Mesenchymal stem cell (in vitro differentiated cells and primary cell): ENCODE results near the gene SCIN.

Source experiments
- DNase-seq: peaks from one replicate; pipeline ENCODE4 v3.0.0-alpha.2; 2013
- H2AFZ ChIP-seq: one replicate; pipeline ENCODE4 v1.6.1; 2013; ENCODE audit warnings: low read depth, mild to moderate bottlenecking, control low read depth, inconsistent platforms, low read length, moderate library complexity
- H2AK5ac ChIP-seq: 2 replicates; pipeline ENCODE4 v1.6.1; 2013; ENCODE audit warnings: low read length, moderate library complexity, mild to moderate bottlenecking, inconsistent platforms; ENCODE audit not compliant: severe bottlenecking
- H2BK120ac ChIP-seq: one replicate; pipeline ENCODE4 v1.6.1; 2013; ENCODE audit warnings: low read depth, mild to moderate bottlenecking, inconsistent platforms, low read length, moderate library complexity
- H2BK12ac ChIP-seq, 2 experiments: one replicate each; pipeline ENCODE4 v1.6.1; 2013; ENCODE audit warnings: inconsistent platforms in 2 of 2, low read length in 2 of 2, mild to moderate bottlenecking in 2 of 2, moderate library complexity in 2 of 2, control low read depth in 1 of 2
- H2BK15ac ChIP-seq: one replicate; pipeline ENCODE4 v1.6.1; 2013; ENCODE audit warnings: mild to moderate bottlenecking, low read depth, inconsistent platforms; ENCODE audit not compliant: poor library complexity, severe bottlenecking
- H2BK5ac ChIP-seq: 2 replicates; pipeline ENCODE4 v1.6.1; 2013; ENCODE audit warnings: low read depth, mild to moderate bottlenecking, low read length, control low read depth, inconsistent platforms; ENCODE audit not compliant: poor library complexity, severe bottlenecking
- H3K14ac ChIP-seq, 2 experiments: one replicate each; pipeline ENCODE4 v1.6.1; 2013; ENCODE audit warnings: inconsistent platforms in 2 of 2, low read length in 2 of 2, control low read depth in 1 of 2, mild to moderate bottlenecking in 1 of 2, moderate library complexity in 1 of 2
- H3K18ac ChIP-seq, 2 experiments: one replicate each; pipeline ENCODE4 v1.6.1; 2013; ENCODE audit warnings: inconsistent platforms in 2 of 2, low read length in 2 of 2, control low read depth in 1 of 2, low read depth in 1 of 2, mild to moderate bottlenecking in 1 of 2
- H3K23ac ChIP-seq, 2 experiments: one replicate each; pipeline ENCODE4 v1.6.1; 2013; ENCODE audit warnings: inconsistent platforms in 2 of 2, low read length in 2 of 2, mild to moderate bottlenecking in 2 of 2, moderate library complexity in 2 of 2, control low read depth in 1 of 2
- H3K27ac ChIP-seq: 2 replicates; pipeline ENCODE4 v1.5.1; 2013; ENCODE audit warnings: mild to moderate bottlenecking, moderate library complexity, low read length, control low read depth, inconsistent platforms; ENCODE audit not compliant: poor library complexity, severe bottlenecking
- H3K27me3 ChIP-seq, 2 experiments: 2 replicates each; pipeline versions ENCODE4 v1.6.1 to v1.7.0; 2013; ENCODE audit warnings: low read length in 2 of 2, mild to moderate bottlenecking in 2 of 2, moderate library complexity in 2 of 2, control low read depth in 1 of 2, inconsistent platforms in 1 of 2; ENCODE audit not compliant: control insufficient read depth in 1 of 2, insufficient read depth in 1 of 2
- H3K36me3 ChIP-seq, 2 experiments: 2 replicates each; pipeline versions ENCODE4 v1.6.1 to v1.7.0; 2013; ENCODE audit warnings: low read length in 2 of 2, control low read depth in 1 of 2, inconsistent platforms in 1 of 2, low read depth in 1 of 2, mild to moderate bottlenecking in 1 of 2; ENCODE audit not compliant: insufficient read depth in 2 of 2, control insufficient read depth in 1 of 2
- H3K4ac ChIP-seq, 2 experiments: one replicate each; pipeline ENCODE4 v1.6.1; 2013; ENCODE audit warnings: inconsistent platforms in 2 of 2, low read length in 2 of 2, mild to moderate bottlenecking in 2 of 2, moderate library complexity in 2 of 2, control low read depth in 1 of 2, low read depth in 1 of 2
- H3K4me1 ChIP-seq: 2 replicates; pipeline ENCODE4 v1.6.1; 2013; ENCODE audit warnings: low read depth, low read length, control low read depth; ENCODE audit not compliant: control insufficient read depth, insufficient read depth
- H3K4me2 ChIP-seq: 2 replicates; pipeline ENCODE4 v1.6.1; 2013; ENCODE audit warnings: low read length, mild to moderate bottlenecking, inconsistent platforms; ENCODE audit not compliant: poor library complexity, severe bottlenecking
- H3K4me3 ChIP-seq, 2 experiments: 2 replicates each; pipeline versions ENCODE4 v1.5.1 to v1.7.0; 2013; ENCODE audit warnings: low read length in 2 of 2, mild to moderate bottlenecking in 2 of 2, control low read depth in 1 of 2, low read depth in 1 of 2; ENCODE audit not compliant: insufficient read depth in 1 of 2
- H3K79me1 ChIP-seq: replicated peaks from 2 replicates; pipeline ENCODE4 v1.6.1; 2013; ENCODE audit warnings: mild to moderate bottlenecking, control low read depth, low read length, inconsistent platforms; ENCODE audit not compliant: poor library complexity, severe bottlenecking
- H3K9ac ChIP-seq: 2 replicates; pipeline ENCODE4 v1.7.0; 2013; ENCODE audit warnings: mild to moderate bottlenecking, low read length, moderate library complexity
- H3K9me3 ChIP-seq: 2 replicates; pipeline ENCODE4 v1.7.0; 2013; ENCODE audit warnings: mild to moderate bottlenecking, low read length; ENCODE audit not compliant: control insufficient read depth
- H4K8ac ChIP-seq: one replicate; pipeline ENCODE4 v1.6.1; 2013; ENCODE audit warnings: inconsistent platforms, mild to moderate bottlenecking, low read length, moderate library complexity
- H4K91ac ChIP-seq: one replicate; pipeline ENCODE4 v1.6.1; 2013; ENCODE audit warnings: mild to moderate bottlenecking, low read length, inconsistent platforms
- WGBS: methylation state at CpG from one replicate; pipeline ENCODE4 v1.1.7; 2013; ENCODE audit warnings: mixed read lengths; 5-methylcytosine and 5-hydroxymethylcytosine counted together

SCIN gene

DNA sequence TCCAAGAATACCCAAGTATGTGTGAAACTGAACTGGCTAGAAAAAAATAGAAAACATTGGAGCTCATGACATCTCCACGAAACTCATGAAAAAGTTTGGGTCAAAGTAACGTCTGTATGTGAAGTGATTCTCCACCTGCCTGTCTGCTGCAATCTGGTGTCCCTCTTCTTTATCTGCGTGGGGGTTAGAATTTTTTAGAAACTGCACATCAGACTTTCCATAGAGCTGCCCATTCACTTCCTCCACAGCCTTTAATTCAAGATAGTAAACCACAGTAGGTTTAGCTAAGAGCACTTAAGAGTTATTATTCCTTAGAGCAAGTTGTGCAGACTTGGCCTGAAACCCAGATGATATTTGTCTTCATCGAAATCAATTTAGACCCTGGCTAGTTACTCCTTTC is 55.3 kb downstream of the SCIN start:
- no peaks in the 10 kb centered on the region for H3K79me1 ChIP-seq
- no peak overlapping the region for H2AFZ ChIP-seq
- no peak overlapping the region for H4K8ac ChIP-seq
- no peak overlapping the region for H2BK120ac ChIP-seq
- no peaks in the 10 kb centered on the region for H3K27me3 ChIP-seq
- no peak overlapping the region for H3K14ac ChIP-seq
- no peak overlapping the region for H3K4me2 ChIP-seq
- no peak for DNase-seq
- no peak overlapping the region for H2AK5ac ChIP-seq
- no peak overlapping the region for H4K91ac ChIP-seq
- H3K9me3 ChIP-seq, result no peaks in the 10 kb centered on the region
- H2BK12ac ChIP-seq, result no peak overlapping the region
- 84% methylated on average over 4 of the region's 4 CpGs for WGBS
- H3K36me3 ChIP-seq, result no peaks in the 10 kb centered on the region
- H3K27ac ChIP-seq, result no peak overlapping the region
- H3K18ac ChIP-seq, result no peak overlapping the region
- no peak overlapping the region for H3K23ac ChIP-seq
- no peak overlapping the region for H2BK5ac ChIP-seq
- H3K4ac ChIP-seq, result no peak overlapping the region
- H3K4me3 ChIP-seq, result no peak overlapping the region
- no peak overlapping the region for H3K9ac ChIP-seq
- no peaks in the 10 kb centered on the region for H3K4me1 ChIP-seq
- no peak overlapping the region for H2BK15ac ChIP-seq

- H2BK120ac ChIP-seq, result no peak overlapping the region
- no peak overlapping the region for H3K4me3 ChIP-seq
- no peak overlapping the region for H4K8ac ChIP-seq
- no peak overlapping the region for H3K4ac ChIP-seq
- no peak overlapping the region for H2BK12ac ChIP-seq
- no peak overlapping the region for H3K14ac ChIP-seq
- no peaks in the 10 kb centered on the region for H3K9me3 ChIP-seq
- no peaks in the 10 kb centered on the region for H3K79me1 ChIP-seq
- H2AK5ac ChIP-seq, result no peak overlapping the region
- no peak overlapping the region for H3K9ac ChIP-seq
- H2BK15ac ChIP-seq, result no peak overlapping the region
- H3K18ac ChIP-seq, result no peak overlapping the region
- H2AFZ ChIP-seq, result no peak overlapping the region
- no peak overlapping the region for H3K4me2 ChIP-seq
- H3K4me1 ChIP-seq, result no peaks in the 10 kb centered on the region
- H4K91ac ChIP-seq, result no peak overlapping the region
- no peak overlapping the region for H3K27ac ChIP-seq
- 93% methylated on average over 2 of the region's 5 CpGs for WGBS
- no peaks in the 10 kb centered on the region for H3K36me3 ChIP-seq
- H2BK5ac ChIP-seq, result no peak overlapping the region
- no peak overlapping the region for H3K23ac ChIP-seq
- DNase-seq, result no peak
- H3K27me3 ChIP-seq, result no peaks in the 10 kb centered on the region
Observed at GRCh38 chr7:12629816-12630512, 59.4 kb downstream of the SCIN start.

DNA sequence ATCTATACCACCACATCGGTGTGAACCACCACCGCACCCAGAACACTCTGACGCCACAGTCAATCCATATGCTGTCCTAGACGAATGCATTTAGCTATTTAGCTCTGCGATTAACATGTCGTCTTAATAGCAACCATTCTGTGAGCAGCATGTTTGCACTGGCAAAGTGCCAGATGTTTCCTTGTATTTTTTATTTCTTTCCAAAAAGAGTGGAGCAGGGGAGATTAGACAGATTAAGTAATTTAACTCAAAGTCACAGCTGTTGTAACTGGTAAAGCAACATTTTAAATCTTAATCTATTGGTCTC is 59.9 kb downstream of the SCIN start:
- DNase-seq, result no peak
- H3K18ac ChIP-seq, result no peak overlapping the region
- no peak overlapping the region for H2BK15ac ChIP-seq
- H2BK5ac ChIP-seq, result no peak overlapping the region
- no peak overlapping the region for H3K4me2 ChIP-seq
- no peak overlapping the region for H4K91ac ChIP-seq
- no peaks in the 10 kb centered on the region for H3K4me1 ChIP-seq
- H3K9ac ChIP-seq, result no peak overlapping the region
- no peak overlapping the region for H3K4ac ChIP-seq
- no peaks in the 10 kb centered on the region for H3K79me1 ChIP-seq
- no peak overlapping the region for H2BK12ac ChIP-seq
- no peak overlapping the region for H4K8ac ChIP-seq
- 95% methylated on average over 6 of the region's 6 CpGs for WGBS
- H2AK5ac ChIP-seq, result no peak overlapping the region
- H3K23ac ChIP-seq, result no peak overlapping the region
- H2AFZ ChIP-seq, result no peak overlapping the region
- H3K9me3 ChIP-seq, result no peaks in the 10 kb centered on the region
- no peak overlapping the region for H3K14ac ChIP-seq
- no peaks in the 10 kb centered on the region for H3K27me3 ChIP-seq
- H2BK120ac ChIP-seq, result no peak overlapping the region
- no peaks in the 10 kb centered on the region for H3K36me3 ChIP-seq
- no peak overlapping the region for H3K27ac ChIP-seq
- H3K4me3 ChIP-seq, result no peak overlapping the region

DNA sequence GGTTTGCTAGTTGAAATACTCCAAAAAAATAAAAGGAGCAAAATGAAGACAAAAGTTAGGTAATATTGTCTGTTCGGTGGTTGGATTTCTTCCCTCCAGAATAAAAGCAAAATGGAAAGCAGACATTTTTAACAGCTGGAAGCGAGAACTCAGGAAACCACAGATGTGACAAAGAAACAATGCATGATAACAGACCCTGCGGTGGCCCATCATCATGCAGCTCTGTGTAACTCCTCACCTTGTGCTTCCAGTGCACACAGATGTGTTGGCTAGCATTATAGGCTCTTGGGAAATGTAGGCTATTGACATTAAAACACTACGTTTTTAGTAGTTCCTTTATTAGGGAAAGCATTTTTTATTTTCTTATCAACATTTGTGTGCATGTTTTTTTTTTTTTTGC is 63.1 kb downstream of the SCIN start:
- no peak overlapping the region for H2AFZ ChIP-seq
- H2BK12ac ChIP-seq, result no peak overlapping the region
- no peak overlapping the region for H3K9ac ChIP-seq
- H3K9me3 ChIP-seq, result no peaks in the 10 kb centered on the region
- H3K79me1 ChIP-seq, result no peaks in the 10 kb centered on the region
- no peak overlapping the region for H4K8ac ChIP-seq
- H2BK15ac ChIP-seq, result no peak overlapping the region
- H2BK120ac ChIP-seq, result no peak overlapping the region
- H3K14ac ChIP-seq, result no peak overlapping the region
- H3K18ac ChIP-seq, result no peak overlapping the region
- H3K27me3 ChIP-seq, result no peaks in the 10 kb centered on the region
- DNase-seq, result no peak
- no peak overlapping the region for H2BK5ac ChIP-seq
- H3K27ac ChIP-seq, result no peak overlapping the region
- H4K91ac ChIP-seq, result no peak overlapping the region
- no peaks in the 10 kb centered on the region for H3K4me1 ChIP-seq
- no peaks in the 10 kb centered on the region for H3K36me3 ChIP-seq
- no peak overlapping the region for H3K4ac ChIP-seq
- WGBS, result 95% methylated on average over 3 of the region's 4 CpGs
- no peak overlapping the region for H3K4me3 ChIP-seq
- H3K4me2 ChIP-seq, result no peak overlapping the region
- H3K23ac ChIP-seq, result no peak overlapping the region
- H2AK5ac ChIP-seq, result no peak overlapping the region
